CD4-positive, alpha-beta memory T cell (primary cell): ENCODE measurements around the gene RND3. TPM values are rescaled to one million over a fixed set of nuclear protein-coding genes. Genes with fewer than 3 reads are reported as not detected.

ENCODE experiments used
- CTCF ChIA-PET: fragments of 350-600 bp; sonication (Branson Sonifier 250); formaldehyde crosslinking; loops from one replicate; lab custom pipeline; 2021; ENCODE audit warnings: inconsistent platforms; ENCODE audit not compliant: partially characterized antibody; lab: Charles Lee
- POLR2A ChIA-PET: fragments of 350-600 bp; sonication (Branson Sonifier 250); formaldehyde crosslinking; loops from one replicate; lab custom pipeline; 2021; ENCODE audit not compliant: partially characterized antibody; lab: Charles Lee
- DNase-seq, 5 donors: peaks; one replicate each; pipeline versions ENCODE4 v3.0.0 to v3.0.0-alpha.2; 2020 to 2022; ENCODE audit warnings: mixed read lengths in 1 of 5
- H3K27ac ChIP-seq: one replicate; pipeline ENCODE4 v1.7.0; 2013; ENCODE audit warnings: low read depth, low read length
- H3K27me3 ChIP-seq: 2 replicates; pipeline ENCODE4 v1.7.0; 2013; ENCODE audit warnings: mild to moderate bottlenecking, low read length, moderate library complexity; ENCODE audit not compliant: insufficient read depth
- H3K36me3 ChIP-seq: 2 replicates; pipeline ENCODE4 v1.7.0; 2013; ENCODE audit warnings: mild to moderate bottlenecking, low read length, moderate library complexity; ENCODE audit not compliant: insufficient read depth
- H3K4me1 ChIP-seq: 2 replicates; pipeline ENCODE4 v1.7.0; 2013; ENCODE audit warnings: mild to moderate bottlenecking, low read length, moderate library complexity; ENCODE audit not compliant: insufficient read depth
- H3K4me3 ChIP-seq, 2 donors: one replicate each; pipeline ENCODE4 v1.7.0; 2013; ENCODE audit warnings: low read length in 2 of 2, mild to moderate bottlenecking in 1 of 2
- H3K9me3 ChIP-seq, 2 donors: one replicate each; pipeline ENCODE4 v1.7.0; 2013; ENCODE audit warnings: low read length in 2 of 2, control low read depth in 1 of 2; ENCODE audit not compliant: control insufficient read depth in 1 of 2
- H3K27ac Mint-ChIP-seq, 7 donors: one replicate each; pipeline ENCODE4 v1.8.0; 2020 to 2021; ENCODE audit warnings: mixed read lengths in 7 of 7, mild to moderate bottlenecking in 6 of 7, inconsistent platforms in 3 of 7, moderate library complexity in 3 of 7
- H3K27me3 Mint-ChIP-seq, 2 donors: one replicate each; pipeline ENCODE4 v1.8.0; 2020 to 2021; ENCODE audit warnings: mixed read lengths in 2 of 2
- H3K36me3 Mint-ChIP-seq, 2 donors: one replicate each; pipeline ENCODE4 v1.8.0; 2020 to 2021; ENCODE audit warnings: mixed read lengths in 2 of 2, inconsistent platforms in 1 of 2, mild to moderate bottlenecking in 1 of 2
- H3K4me1 Mint-ChIP-seq, 4 donors: one replicate each; pipeline ENCODE4 v1.8.0; 2020 to 2021; ENCODE audit warnings: mixed read lengths in 4 of 4, mild to moderate bottlenecking in 1 of 4
- H3K4me3 Mint-ChIP-seq, 8 donors: one replicate each; pipeline ENCODE4 v1.8.0; 2020 to 2021; ENCODE audit warnings: mixed read lengths in 8 of 8, mild to moderate bottlenecking in 7 of 8, moderate library complexity in 6 of 8, inconsistent platforms in 3 of 8
- H3K9me3 Mint-ChIP-seq, 8 donors: one replicate each; pipeline ENCODE4 v1.8.0; 2020 to 2021; ENCODE audit warnings: mixed read lengths in 8 of 8, mild to moderate bottlenecking in 5 of 8, inconsistent platforms in 3 of 8, moderate library complexity in 1 of 8
- intact Hi-C: fragments of 100-400 bp; cut with micrococcal nuclease; formaldehyde crosslinking; loops from one replicate; pipeline ENCODE4 v1.15.1; 2023
- polyA plus RNA-seq, 2 donors: library from polyadenylated mRNA; unstranded; fragments of 300-500 nt; fragmentation: Illumina TruSeq; gene quantifications; one replicate each; pipeline ENCODE4 v1.2.3, GENCODE V29; 2021
- total RNA-seq, 2 experiments: library from RNA; stranded (reverse); gene quantifications; one replicate each; pipeline ENCODE4 v1.2.3, GENCODE V29; 2021

RND3 gene
- total and polyA plus RNA-seq, 4 experiments from 2014 or later, result not detected

DNA sequence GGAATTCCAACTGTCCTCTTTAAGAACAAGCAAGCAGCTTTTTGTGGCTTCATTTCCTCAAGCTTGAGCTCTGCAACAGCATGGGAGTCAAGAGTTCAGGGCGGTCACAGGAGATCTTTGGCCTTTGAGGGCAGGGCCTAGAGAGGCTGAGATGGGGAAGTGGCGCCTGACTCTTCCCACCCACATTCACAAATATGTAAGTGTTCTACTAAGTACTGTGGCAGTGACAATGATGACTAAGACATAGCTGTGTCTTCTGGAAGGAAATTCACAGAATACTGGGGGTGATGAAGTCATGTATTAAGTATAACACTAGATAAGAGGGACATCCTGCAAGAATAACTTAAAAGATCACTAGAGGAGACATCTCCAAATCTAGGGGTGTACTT is 15.0 kb downstream of the RND3 start:
- no peaks in the 10 kb centered on the region for H3K36me3 Mint-ChIP-seq
- H3K27me3 ChIP-seq, result no peaks in the 10 kb centered on the region
- ChIA-PET CTCF (no interaction called here), POLR2A (no interaction called here)
- H3K27ac ChIP-seq, result no peak overlapping the region
- H3K27me3 Mint-ChIP-seq, result peaks cover 0 to 1% of the 10 kb centered on the region in 2 donors
- H3K9me3 ChIP-seq, result no peaks in the 10 kb centered on the region
- no peak overlapping the region for H3K27ac Mint-ChIP-seq
- H3K4me1 Mint-ChIP-seq, result no peaks in the 10 kb centered on the region
- no peaks in the 10 kb centered on the region for H3K4me1 ChIP-seq
- H3K4me3 Mint-ChIP-seq, result no peak overlapping the region
- H3K36me3 ChIP-seq, result no peaks in the 10 kb centered on the region
- intact Hi-C loops, result no loop called here
- peaks cover 0 to 3% (median 0%) of the 10 kb centered on the region in 8 donors for H3K9me3 Mint-ChIP-seq
- no peak overlapping the region for H3K4me3 ChIP-seq
- DNase-seq, result no peak

- H3K27ac ChIP-seq, result no peak overlapping the region
- no peak overlapping the region for H3K4me3 ChIP-seq
- H3K9me3 ChIP-seq, result no peaks in the 10 kb centered on the region
- H3K9me3 Mint-ChIP-seq, result peaks cover 0 to 3% (median 0%) of the 10 kb centered on the region in 8 donors
- no peaks in the 10 kb centered on the region for H3K4me1 Mint-ChIP-seq
- no peaks in the 10 kb centered on the region for H3K27me3 ChIP-seq
- intact Hi-C loops, result no loop called here
- H3K27me3 Mint-ChIP-seq, result peaks cover 0 to 1% of the 10 kb centered on the region in 2 donors
- H3K4me3 Mint-ChIP-seq, result no peak overlapping the region
- no peaks in the 10 kb centered on the region for H3K36me3 ChIP-seq
- H3K36me3 Mint-ChIP-seq, result no peaks in the 10 kb centered on the region
- H3K27ac Mint-ChIP-seq, result no peak overlapping the region
- no peaks in the 10 kb centered on the region for H3K4me1 ChIP-seq
- POLR2A ChIA-PET, result no interaction called here
- CTCF ChIA-PET, result no interaction called here
- no peak for DNase-seq
Measured at GRCh38 chr2:150471813-150472510, 15.5 kb downstream of the RND3 start.

DNA sequence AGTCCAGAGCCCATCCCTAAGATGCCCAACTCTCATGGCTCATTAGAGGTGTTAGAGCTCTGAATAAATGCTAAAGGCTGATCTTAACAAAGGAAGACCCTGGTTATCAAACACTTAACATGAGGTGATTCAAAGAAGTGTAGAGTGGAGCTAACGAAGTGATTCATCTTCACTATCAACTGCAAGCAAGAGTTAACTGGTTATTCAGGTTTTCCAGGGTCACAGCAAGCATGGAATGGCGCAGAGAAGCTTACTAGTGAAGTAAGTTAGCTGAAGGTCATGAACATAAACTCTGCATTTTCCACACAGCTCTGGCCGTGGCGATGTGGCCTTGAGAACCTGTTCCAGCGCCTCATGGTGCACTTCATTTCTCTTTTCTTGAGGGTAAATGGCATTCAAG is 17.0 kb downstream of the RND3 start:
- H3K27ac Mint-ChIP-seq, result no peak overlapping the region
- ChIA-PET POLR2A (no interaction called here), CTCF (no interaction called here)
- no peaks in the 10 kb centered on the region for H3K36me3 Mint-ChIP-seq
- no peak overlapping the region for H3K27ac ChIP-seq
- no peaks in the 10 kb centered on the region for H3K4me1 Mint-ChIP-seq
- H3K9me3 ChIP-seq, result no peaks in the 10 kb centered on the region
- H3K27me3 Mint-ChIP-seq, result peaks cover 0 to 1% of the 10 kb centered on the region in 2 donors
- H3K4me3 Mint-ChIP-seq, result no peak overlapping the region
- H3K4me3 ChIP-seq, result no peak overlapping the region
- DNase-seq, result no peak
- intact Hi-C loops, result no loop called here
- H3K27me3 ChIP-seq, result no peaks in the 10 kb centered on the region
- H3K9me3 Mint-ChIP-seq, result peaks cover 0 to 2% (median 0%) of the 10 kb centered on the region in 8 donors
- H3K4me1 ChIP-seq, result no peaks in the 10 kb centered on the region
- H3K36me3 ChIP-seq, result no peaks in the 10 kb centered on the region

DNA sequence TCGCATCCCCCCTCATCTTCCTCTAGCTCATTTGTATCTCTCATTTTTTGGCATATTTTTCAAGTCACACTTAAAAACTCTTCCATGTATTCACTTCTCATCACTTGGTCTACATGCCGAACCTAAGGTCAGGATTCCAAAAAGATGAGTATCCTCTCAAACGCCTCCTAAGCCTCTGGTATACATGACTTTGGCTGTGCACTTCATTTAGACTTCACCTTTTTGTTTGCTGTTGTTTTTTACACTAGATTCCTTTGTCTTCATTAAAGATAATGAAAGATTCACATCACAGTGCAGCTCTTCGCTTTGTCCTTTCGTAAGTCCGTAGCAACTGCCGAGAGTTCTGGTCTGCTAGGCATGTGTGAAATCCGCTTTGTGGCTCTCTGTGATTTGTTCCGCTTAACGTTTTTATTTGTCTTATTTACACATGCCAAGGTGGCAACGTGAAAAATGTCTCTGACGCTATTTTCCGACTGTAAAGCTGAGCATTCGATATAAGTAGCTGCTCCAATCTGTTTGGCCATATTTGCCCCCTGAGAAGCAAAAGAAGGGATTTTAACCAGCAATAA is 17.7 kb downstream of the RND3 start:
- Mint-ChIP-seq H3K27me3 (peaks cover 0 to 1% of the 10 kb centered on the region in 2 donors), H3K4me1 (no peaks in the 10 kb centered on the region), H3K27ac (no peak overlapping the region), H3K4me3 (no peak overlapping the region), H3K36me3 (no peaks in the 10 kb centered on the region), H3K9me3 (peaks cover 0 to 2% (median 0%) of the 10 kb centered on the region in 8 donors)
- Histone ChIP-seq H3K9me3 (no peaks in the 10 kb centered on the region), H3K36me3 (no peaks in the 10 kb centered on the region), H3K4me3 (no peak overlapping the region), H3K27me3 (no peaks in the 10 kb centered on the region), H3K27ac (no peak overlapping the region), H3K4me1 (no peaks in the 10 kb centered on the region)
- CTCF ChIA-PET, result no interaction called here
- POLR2A ChIA-PET, result no interaction called here
- intact Hi-C loops, result no loop called here
- no peak for DNase-seq

- H3K36me3 ChIP-seq, result no peaks in the 10 kb centered on the region
- Mint-ChIP-seq H3K9me3 (peaks cover 0 to 2% (median under 1%) of the 10 kb centered on the region in 8 donors), H3K36me3 (no peaks in the 10 kb centered on the region), H3K4me3 (no peak overlapping the region), H3K27me3 (peaks cover 0 to 1% of the 10 kb centered on the region in 2 donors), H3K4me1 (no peaks in the 10 kb centered on the region), H3K27ac (no peak overlapping the region)
- ChIA-PET POLR2A (no interaction called here), CTCF (no interaction called here)
- H3K4me1 ChIP-seq, result no peaks in the 10 kb centered on the region
- intact Hi-C loops, result no loop called here
- H3K4me3 ChIP-seq, result no peak overlapping the region
- no peak overlapping the region for H3K27ac ChIP-seq
- no peak for DNase-seq
- H3K9me3 ChIP-seq, result no peaks in the 10 kb centered on the region
- H3K27me3 ChIP-seq, result no peaks in the 10 kb centered on the region
Measured at GRCh38 chr2:150468350-150468960, 19.0 kb downstream of the RND3 start.

DNA sequence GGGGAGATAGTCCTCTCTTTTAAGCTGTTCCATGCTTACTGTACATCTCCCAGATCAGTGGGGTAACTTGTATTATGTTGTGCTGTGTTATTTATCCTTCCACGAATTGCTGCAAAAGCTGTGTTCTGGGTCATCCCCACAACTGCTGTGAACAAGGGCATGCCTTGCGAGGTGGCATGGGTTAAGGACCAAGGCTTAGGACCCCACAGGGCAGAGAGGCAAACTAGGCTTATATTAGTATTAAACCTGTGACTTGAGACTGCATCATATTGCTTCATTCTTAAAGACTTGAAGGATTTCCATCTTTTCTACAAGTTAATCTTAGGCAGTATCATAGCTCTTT is 19.9 kb downstream of the RND3 start:
- intact Hi-C loops, result no loop called here

GRCh38 chr2:150466741-150467620 is 20.5 kb downstream of the RND3 start:
- H3K27me3 Mint-ChIP-seq, result peaks cover 0 to 1% of the 10 kb centered on the region in 2 donors
- no peaks in the 10 kb centered on the region for H3K4me1 Mint-ChIP-seq

More for the DNA sequence above, 19.9 kb downstream of the RND3 start:
- H3K27me3 ChIP-seq, result no peaks in the 10 kb centered on the region
- H3K4me3 Mint-ChIP-seq, result no peak overlapping the region
- no peaks in the 10 kb centered on the region for H3K36me3 ChIP-seq
- H3K9me3 ChIP-seq, result no peaks in the 10 kb centered on the region
- POLR2A ChIA-PET, result no interaction called here
- no peaks in the 10 kb centered on the region for H3K36me3 Mint-ChIP-seq
- DNase-seq, result no peak
- H3K27ac ChIP-seq, result no peak overlapping the region
- H3K27ac Mint-ChIP-seq, result no peak overlapping the region
- no peaks in the 10 kb centered on the region for H3K4me1 Mint-ChIP-seq
- H3K4me1 ChIP-seq, result no peaks in the 10 kb centered on the region
- no peak overlapping the region for H3K4me3 ChIP-seq
- CTCF ChIA-PET, result no interaction called here
- peaks cover 0 to 4% (median under 1%) of the 10 kb centered on the region in 8 donors for H3K9me3 Mint-ChIP-seq
- H3K27me3 Mint-ChIP-seq, result peaks cover 0 to 1% of the 10 kb centered on the region in 2 donors

More at GRCh38 chr2:150466741-150467620, 20.5 kb downstream of the RND3 start:
- no peak overlapping the region for H3K4me3 ChIP-seq
- Mint-ChIP-seq H3K27ac (no peak overlapping the region), H3K9me3 (peaks cover 0 to 4% (median under 1%) of the 10 kb centered on the region in 8 donors), H3K36me3 (no peaks in the 10 kb centered on the region), H3K4me3 (no peak overlapping the region)
- no peak overlapping the region for H3K27ac ChIP-seq
- H3K36me3 ChIP-seq, result no peaks in the 10 kb centered on the region
- intact Hi-C loops, result no loop called here
- DNase-seq, result no peak
- POLR2A ChIA-PET, result no interaction called here
- H3K27me3 ChIP-seq, result no peaks in the 10 kb centered on the region
- H3K9me3 ChIP-seq, result no peaks in the 10 kb centered on the region
- H3K4me1 ChIP-seq, result no peaks in the 10 kb centered on the region
- CTCF ChIA-PET, result no interaction called here
